ENCODE data around the gene GLDC.

DNA sequence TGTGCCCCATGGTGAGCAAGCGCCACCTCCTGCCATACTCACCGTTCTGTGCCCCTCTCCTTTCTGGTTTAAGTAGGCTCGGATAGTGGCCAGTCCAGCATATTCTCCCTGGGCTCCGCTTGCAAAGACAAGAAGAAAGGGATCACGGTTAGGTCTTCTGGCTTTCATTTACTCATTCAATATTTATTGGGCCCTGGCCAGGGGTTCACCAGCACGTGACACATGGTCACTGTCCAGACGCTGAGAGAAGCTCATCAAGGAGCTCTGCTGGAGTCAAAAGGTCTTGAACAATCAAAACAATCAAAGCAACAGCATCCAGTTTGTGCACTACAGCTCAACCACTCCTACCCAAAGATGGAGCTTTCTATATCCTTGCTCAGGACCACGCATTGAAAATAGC is 80.2 kb downstream of the GLDC start:
- TF ChIP-seq, protein P1, sequence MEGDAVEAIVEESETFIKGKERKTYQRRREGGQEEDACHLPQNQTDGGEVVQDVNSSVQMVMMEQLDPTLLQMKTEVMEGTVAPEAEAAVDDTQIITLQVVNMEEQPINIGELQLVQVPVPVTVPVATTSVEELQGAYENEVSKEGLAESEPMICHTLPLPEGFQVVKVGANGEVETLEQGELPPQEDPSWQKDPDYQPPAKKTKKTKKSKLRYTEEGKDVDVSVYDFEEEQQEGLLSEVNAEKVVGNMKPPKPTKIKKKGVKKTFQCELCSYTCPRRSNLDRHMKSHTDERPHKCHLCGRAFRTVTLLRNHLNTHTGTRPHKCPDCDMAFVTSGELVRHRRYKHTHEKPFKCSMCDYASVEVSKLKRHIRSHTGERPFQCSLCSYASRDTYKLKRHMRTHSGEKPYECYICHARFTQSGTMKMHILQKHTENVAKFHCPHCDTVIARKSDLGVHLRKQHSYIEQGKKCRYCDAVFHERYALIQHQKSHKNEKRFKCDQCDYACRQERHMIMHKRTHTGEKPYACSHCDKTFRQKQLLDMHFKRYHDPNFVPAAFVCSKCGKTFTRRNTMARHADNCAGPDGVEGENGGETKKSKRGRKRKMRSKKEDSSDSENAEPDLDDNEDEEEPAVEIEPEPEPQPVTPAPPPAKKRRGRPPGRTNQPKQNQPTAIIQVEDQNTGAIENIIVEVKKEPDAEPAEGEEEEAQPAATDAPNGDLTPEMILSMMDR (conservative IDR thresholded peaks at IDR 0.05), result no peak
- no peak for TF ChIP-seq ZFX (IDR thresholded peaks at IDR 0.05)
